Testis (tissue), 3 donors: ENCODE results near the gene CLEC2D. TPM values are rescaled to one million over a fixed set of nuclear protein-coding genes. Genes with fewer than 3 reads are reported as not detected.

Experiments
- DNase-seq: peaks from one replicate; pipeline ENCODE4 v3.0.0-alpha.2; 2019
- H3K27ac ChIP-seq, 2 donors: fragments of 200-600 bp; sonication (generic); one replicate each; pipeline ENCODE4 v1.5.1; 2019
- H3K27me3 ChIP-seq: fragments of 200-600 bp; sonication (generic); one replicate; pipeline ENCODE4 v1.5.1; 2019
- H3K36me3 ChIP-seq: fragments of 200-600 bp; sonication (generic); one replicate; pipeline ENCODE4 v1.5.1; 2017; ENCODE audit warnings: low read depth; ENCODE audit errors: missing control alignments
- H3K4me1 ChIP-seq: fragments of 200-600 bp; sonication (generic); one replicate; pipeline ENCODE4 v1.5.1; 2019
- H3K4me3 ChIP-seq, 2 donors: fragments of 200-600 bp; sonication (generic); one replicate each; pipeline ENCODE4 v1.5.1; 2017 to 2019
- H3K9me3 ChIP-seq: fragments of 200-600 bp; sonication (generic); one replicate; pipeline ENCODE4 v1.5.1; 2017
- CTCF ChIP-seq, 3 experiments: fragments of 450-650 bp in 2 of 3; fragments of 200-600 bp in 1 of 3; sonication (generic) in 1 of 3; IDR thresholded peaks; one replicate each; pipeline ENCODE4 v1.5.1; 2016 to 2019; ENCODE audit warnings: antibody characterized with exemption in 3 of 3, mild to moderate bottlenecking in 2 of 3, moderate library complexity in 1 of 3
- POLR2A ChIP-seq: fragments of 450-650 bp; IDR thresholded peaks from one replicate; pipeline ENCODE4 v1.6.1; 2017; ENCODE audit warnings: antibody characterized with exemption, mild to moderate bottlenecking, moderate library complexity
- WGBS, 2 donors: methylation state at CpG; one replicate each; pipeline ENCODE4 v1.1.5; 2018; 5-methylcytosine and 5-hydroxymethylcytosine counted together
- intact Hi-C: fragments of 100-400 bp; cut with DNase I; formaldehyde crosslinking; loops from one replicate; pipeline ENCODE4 v1.15.1; 2023; ENCODE audit warnings: low total_unique reads
- polyA plus RNA-seq: library from polyadenylated mRNA; stranded (reverse); fragments of 350-450 nt; fragmentation: Illumina TruSeq; extraction: RNeasy Lipid Tissue Mini Kit (QIAGEN cat#74804); gene quantifications from one replicate; pipeline ENCODE4 v1.2.3, GENCODE V29; 2014; ENCODE audit warnings: low read depth, low replicate concordance; ENCODE audit not compliant: insufficient read depth
- total RNA-seq, 2 donors: library from RNA; depleted of rRNA; stranded (reverse); fragments of >200 nt; gene quantifications; one replicate each; pipeline ENCODE4 v1.2.3, GENCODE V29; 2016

The CLEC2D gene
- total and polyA plus RNA-seq, 3 donors from 2014 or later: 25.5 to 36.3 (median 32.1) TPM

DNA sequence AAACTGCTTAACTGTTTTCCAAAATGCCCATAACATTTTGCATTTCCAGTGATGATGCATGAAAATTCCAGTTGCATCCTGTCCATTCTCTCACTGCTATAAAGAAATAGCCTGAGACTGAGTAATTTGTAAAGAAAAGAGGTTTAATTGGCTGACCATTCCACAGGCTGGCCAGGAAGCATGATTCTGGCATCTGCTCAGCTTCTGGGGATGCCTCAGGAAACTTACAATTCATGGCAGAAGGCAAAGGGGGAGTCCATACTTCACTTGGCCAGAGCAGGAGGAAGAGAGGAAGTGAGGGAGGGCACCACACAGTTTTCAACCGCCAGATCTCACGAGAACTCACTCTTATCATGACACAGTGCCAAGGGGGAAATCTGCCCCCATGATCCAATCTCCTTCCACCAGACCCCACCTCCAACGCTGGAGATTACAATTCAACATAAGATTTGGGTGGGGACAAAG is 18.2 kb upstream of the CLEC2D start:
- 62 to 80% methylated on average over 3 of the region's 3 CpGs for WGBS, 2 donors
- no peaks in the 10 kb centered on the region for H3K27me3 ChIP-seq
- H3K4me1 ChIP-seq: peaks cover 5% of the 10 kb centered on the region
- DNase-seq: no peak
- no peak overlapping the region for H3K4me3 ChIP-seq
- peak overlapping the region in 1 of 2 donors; percentile 91 for H3K27ac ChIP-seq
- H3K36me3 ChIP-seq: no peaks in the 10 kb centered on the region
- TF ChIP-seq CTCF (IDR thresholded peaks at IDR 0.05) (no peak), POLR2A (no peak)
- intact Hi-C loops: no loop called here
- no peaks in the 10 kb centered on the region for H3K9me3 ChIP-seq

DNA sequence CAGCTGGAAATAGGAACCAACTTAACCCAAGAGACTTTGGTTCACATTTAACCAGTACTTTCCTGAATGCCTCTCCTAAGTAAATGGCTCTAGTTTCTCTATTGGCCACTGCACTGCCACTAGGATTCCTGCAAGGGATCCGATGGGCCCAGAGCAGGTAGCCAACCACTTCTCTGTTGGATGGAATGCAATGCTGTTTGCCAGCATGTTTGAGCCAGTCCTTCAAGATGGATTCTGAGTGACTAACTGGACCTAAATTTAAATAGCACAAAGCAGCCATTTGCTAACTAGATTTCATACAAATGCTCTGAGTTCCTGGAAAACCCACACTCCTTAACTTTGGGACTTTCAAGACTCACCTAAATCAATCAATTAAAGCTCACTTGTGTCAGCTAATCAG is 9.5 kb upstream of the CLEC2D start:
- Histone ChIP-seq H3K27ac (no peak overlapping the region), H3K9me3 (no peaks in the 10 kb centered on the region), H3K4me3 (no peak overlapping the region), H3K27me3 (no peaks in the 10 kb centered on the region), H3K36me3 (no peaks in the 10 kb centered on the region), H3K4me1 (no peaks in the 10 kb centered on the region)
- intact Hi-C loops: no loop called here
- TF ChIP-seq CTCF (IDR thresholded peaks at IDR 0.05) (no peak), POLR2A (no peak)
- WGBS, 2 donors: 89 to 92% methylated on average over 1 of the region's 1 CpG
- no peak for DNase-seq

GRCh38 chr12:9661720-9662119 is 7.8 kb upstream of the CLEC2D start:
- TF ChIP-seq POLR2A: no peak
- TF ChIP-seq CTCF (IDR thresholded peaks at IDR 0.05): no peak
- Histone ChIP-seq H3K4me3 (no peak overlapping the region), H3K9me3 (no peaks in the 10 kb centered on the region), H3K4me1 (no peaks in the 10 kb centered on the region), H3K36me3 (no peaks in the 10 kb centered on the region), H3K27me3 (no peaks in the 10 kb centered on the region), H3K27ac (no peak overlapping the region)
- WGBS, 2 donors: 93 to 99% methylated on average over 2 of the region's 2 CpGs
- intact Hi-C loops: no loop called here
- DNase-seq: no peak

DNA sequence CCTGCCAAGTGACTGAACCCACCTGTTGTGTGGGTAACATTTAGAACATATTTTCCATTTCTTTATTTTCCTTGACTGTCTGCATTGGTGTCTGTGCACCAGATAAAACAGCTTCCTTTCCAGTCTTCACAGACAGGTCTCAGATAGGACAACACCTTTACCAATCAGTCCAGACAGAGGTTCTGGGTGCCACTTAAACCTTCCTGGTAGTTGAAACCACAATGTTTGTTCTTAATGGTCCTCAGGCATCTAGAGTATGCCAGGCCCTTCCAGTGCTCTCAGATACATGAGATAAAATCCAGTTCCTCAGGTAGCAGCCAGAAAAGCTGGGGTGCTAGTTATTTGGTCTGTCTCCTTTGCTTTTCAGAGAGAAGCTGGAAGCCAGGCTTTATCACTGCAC is 7.0 kb upstream of the CLEC2D start:
- Histone ChIP-seq H3K27me3 (no peaks in the 10 kb centered on the region), H3K9me3 (no peaks in the 10 kb centered on the region), H3K36me3 (no peaks in the 10 kb centered on the region), H3K4me3 (no peak overlapping the region), H3K27ac (no peak overlapping the region), H3K4me1 (no peaks in the 10 kb centered on the region)
- DNase-seq: no peak
- TF ChIP-seq POLR2A: no peak
- no peak for TF ChIP-seq CTCF (IDR thresholded peaks at IDR 0.05)
- intact Hi-C loops: no loop called here

DNA sequence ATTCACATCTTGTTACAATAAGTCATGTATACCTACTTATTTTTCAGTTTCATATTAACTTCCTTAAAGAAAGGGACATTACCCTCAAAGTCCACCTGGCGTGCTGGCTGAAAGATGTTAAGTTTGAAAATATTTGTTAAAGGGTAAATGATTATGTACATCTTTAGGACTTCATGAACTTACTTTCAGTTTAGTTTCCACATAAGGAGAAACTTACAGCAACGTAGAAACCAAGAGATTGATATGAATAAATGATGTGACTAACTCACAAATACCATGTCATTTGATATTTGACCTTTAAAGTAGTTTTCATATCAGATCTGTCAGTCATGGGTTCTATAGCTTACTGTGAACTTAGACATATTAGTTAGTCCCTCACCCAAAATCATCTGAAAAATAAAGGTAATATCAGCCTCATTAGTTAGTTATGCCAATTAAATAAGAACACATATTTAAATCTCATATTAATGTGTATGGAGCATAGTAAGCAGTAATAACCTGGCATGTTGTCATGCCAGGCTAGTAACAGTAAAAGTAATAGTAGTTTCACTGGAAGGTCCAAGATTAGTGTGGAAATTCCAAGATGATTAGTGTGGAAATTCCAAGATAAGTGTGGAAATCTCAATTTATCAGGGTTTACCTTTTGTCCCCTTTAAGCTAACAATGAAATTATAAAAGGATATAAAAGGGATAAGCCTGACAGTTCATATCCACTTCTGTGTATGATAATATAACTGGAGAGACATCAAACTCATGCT is 1.9 kb upstream of the CLEC2D start:
- Histone ChIP-seq H3K9me3 (no peaks in the 10 kb centered on the region), H3K4me3 (no peak overlapping the region), H3K36me3 (no peaks in the 10 kb centered on the region), H3K4me1 (no peaks in the 10 kb centered on the region), H3K27me3 (no peaks in the 10 kb centered on the region), H3K27ac (peak overlapping the region in 1 of 2 donors; percentile 33)
- DNase-seq: no peak
- TF ChIP-seq POLR2A: no peak
- TF ChIP-seq CTCF (IDR thresholded peaks at IDR 0.05): no peak
- 86 to 98% methylated on average over 2 of the region's 2 CpGs for WGBS, 2 donors
- intact Hi-C loops: no loop called here
